C4-2B (cell line): Measurements from ENCODE around the gene BHLHA15.

Experiments used
- ZFX ChIP-seq: fragments of 450-650 bp; IDR thresholded peaks from 2 replicates; pipeline ENCODE4 v1.6.1; 2017
- TF ChIP-seq, protein P1 (sequence below): fragments of 450-650 bp; conservative IDR thresholded peaks from 2 replicates; pipeline ENCODE4 v1.5.1; 2017; ENCODE audit warnings: mild to moderate bottlenecking

DNA sequence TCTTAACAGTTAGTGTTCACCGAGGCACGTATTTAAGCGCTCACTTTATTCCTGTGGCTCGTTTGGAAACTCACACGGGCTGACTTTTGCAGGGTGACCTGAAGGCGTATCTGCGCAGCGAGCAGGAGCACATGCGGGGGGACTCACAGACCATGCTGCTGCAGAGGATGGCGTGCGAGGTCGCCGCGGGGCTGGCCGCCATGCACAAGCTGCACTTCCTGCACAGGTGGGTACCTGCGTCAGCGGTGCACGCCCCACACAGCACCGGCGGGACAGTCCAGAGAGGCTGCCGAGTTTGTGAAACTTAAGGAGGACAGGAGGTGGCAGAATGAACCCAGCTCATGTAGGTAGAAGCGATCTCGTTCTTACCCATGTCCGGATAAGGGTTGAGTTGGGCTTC lies 39.8 kb upstream of the BHLHA15 start:
- TF ChIP-seq, protein P1, sequence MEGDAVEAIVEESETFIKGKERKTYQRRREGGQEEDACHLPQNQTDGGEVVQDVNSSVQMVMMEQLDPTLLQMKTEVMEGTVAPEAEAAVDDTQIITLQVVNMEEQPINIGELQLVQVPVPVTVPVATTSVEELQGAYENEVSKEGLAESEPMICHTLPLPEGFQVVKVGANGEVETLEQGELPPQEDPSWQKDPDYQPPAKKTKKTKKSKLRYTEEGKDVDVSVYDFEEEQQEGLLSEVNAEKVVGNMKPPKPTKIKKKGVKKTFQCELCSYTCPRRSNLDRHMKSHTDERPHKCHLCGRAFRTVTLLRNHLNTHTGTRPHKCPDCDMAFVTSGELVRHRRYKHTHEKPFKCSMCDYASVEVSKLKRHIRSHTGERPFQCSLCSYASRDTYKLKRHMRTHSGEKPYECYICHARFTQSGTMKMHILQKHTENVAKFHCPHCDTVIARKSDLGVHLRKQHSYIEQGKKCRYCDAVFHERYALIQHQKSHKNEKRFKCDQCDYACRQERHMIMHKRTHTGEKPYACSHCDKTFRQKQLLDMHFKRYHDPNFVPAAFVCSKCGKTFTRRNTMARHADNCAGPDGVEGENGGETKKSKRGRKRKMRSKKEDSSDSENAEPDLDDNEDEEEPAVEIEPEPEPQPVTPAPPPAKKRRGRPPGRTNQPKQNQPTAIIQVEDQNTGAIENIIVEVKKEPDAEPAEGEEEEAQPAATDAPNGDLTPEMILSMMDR, result no peak
- TF ChIP-seq ZFX, result no peak
